CD4-positive, alpha-beta T cell treated with Interferon alpha-2 for 1 hour (primary cell): ENCODE data around the gene ASAP3.

Experiments
- DNase-seq, 2 donors: peaks; one replicate each; pipeline ENCODE4 v3.0.0-alpha.2; 2020 to 2022

ASAP3 gene

DNA sequence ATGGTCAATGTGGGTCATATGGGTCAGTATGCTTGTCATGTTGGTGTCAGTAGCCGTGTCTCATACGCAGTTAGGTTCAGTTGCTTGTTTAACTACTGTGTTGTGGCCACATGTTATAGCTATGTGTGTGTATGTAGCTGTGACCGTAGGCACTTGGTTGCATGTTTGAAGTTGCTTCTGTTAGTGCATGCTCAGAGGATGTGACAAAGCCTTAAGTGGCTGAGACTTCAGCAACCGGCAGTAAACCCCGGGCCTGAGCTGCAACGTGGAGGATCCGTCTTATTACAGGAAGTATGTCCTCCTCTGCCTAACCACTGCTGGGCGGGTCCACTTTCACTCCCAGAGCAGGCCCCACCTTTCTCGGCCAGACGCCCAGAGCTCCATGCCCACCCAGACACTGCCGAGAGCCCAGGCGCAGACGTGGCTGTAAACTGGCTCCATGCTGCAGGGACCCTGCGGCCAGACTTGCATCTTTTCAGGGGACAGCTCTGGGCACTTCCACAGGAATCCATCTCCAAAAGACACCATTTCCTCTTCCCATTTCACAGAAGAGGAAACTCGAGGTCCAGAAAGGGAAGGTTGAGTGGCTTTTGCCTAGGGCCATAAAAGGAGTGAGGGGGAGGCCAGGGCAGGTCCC is 61.6 kb downstream of the ASAP3 start:
- DNase-seq = peak; percentile 34 to 48

DNA sequence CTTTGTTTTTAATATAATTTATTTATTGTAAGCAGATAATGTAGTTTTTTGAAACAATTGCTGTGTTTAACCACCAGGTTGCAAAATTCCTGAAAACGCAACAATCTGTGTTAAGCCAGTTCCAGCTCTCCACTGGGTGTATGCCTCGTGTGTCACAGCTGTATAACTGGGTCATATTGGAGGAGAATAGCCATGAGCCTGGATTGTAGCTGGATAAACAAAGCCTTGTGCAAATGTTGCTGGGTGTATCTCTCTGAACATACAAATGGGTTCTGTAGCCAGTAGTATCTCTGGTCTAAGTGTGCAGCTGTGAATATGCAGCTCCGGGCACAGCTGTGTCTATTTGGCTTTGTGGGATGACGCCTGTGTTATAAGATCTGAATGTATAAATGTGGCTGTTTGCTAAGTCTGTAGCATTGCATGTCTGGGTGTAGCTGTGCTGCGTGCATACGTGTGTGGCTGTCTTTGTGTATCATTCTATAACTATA is 62.2 kb downstream of the ASAP3 start:
- DNase-seq = no peak

DNA sequence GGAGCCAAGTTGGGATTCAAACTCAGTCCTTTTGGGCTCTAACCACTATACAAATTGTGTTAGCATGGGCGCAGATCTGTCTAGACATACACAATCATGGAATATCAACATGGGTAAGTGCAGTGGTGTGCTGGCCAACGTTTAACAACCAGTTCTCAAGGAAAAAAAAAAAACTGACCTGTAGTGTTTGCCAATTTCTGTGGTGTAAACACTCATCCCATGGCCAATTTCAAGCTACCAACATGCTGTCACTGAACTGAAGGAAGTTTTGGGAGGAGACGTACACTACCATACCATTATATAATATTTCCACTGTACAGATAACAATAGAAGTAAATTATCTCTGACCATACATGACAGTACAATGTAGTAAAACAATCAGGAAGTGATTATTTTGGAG is 62.6 kb downstream of the ASAP3 start:
- DNase-seq = no peak

DNA sequence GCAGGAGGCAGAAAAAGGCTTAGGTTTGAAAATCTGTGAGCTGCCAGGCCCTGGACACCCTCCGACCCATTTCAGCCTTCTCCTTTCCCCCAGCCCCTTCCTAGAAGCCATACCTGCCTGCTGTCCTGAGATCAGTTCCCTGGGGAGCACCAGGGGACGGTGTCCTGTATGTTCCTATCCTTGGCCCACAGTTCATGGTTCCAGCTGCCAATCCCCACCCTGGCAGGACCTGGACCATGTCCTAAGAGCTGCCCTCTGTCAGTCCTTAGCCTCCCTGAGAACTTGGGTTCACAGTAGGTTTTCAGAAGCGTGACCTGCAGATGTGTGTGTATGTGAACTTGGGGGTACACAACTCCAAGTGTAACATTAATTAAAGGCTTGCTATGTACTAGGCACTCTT is 63.2 kb downstream of the ASAP3 start:
- DNase-seq = no peak

DNA sequence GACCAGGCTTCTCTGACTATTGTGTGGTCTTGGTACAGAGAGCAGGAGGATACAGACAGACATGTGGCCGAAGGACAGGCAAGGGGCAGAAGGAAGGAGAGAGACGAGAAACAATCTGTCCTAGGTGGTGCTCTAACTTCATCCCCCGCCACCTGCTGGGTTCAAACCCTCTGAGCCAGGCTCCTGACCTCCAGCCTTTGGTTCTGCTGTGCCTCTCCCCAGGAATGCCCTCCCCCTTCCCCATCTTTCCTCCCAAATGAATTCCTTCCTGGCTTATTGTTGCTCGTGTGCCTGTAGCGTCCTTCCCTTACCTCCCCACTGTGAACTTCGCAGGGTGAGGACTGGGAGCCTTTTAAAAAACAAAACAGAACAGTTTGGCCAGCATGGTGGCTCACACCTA is 64.8 kb downstream of the ASAP3 start:
- no peak for DNase-seq

DNA sequence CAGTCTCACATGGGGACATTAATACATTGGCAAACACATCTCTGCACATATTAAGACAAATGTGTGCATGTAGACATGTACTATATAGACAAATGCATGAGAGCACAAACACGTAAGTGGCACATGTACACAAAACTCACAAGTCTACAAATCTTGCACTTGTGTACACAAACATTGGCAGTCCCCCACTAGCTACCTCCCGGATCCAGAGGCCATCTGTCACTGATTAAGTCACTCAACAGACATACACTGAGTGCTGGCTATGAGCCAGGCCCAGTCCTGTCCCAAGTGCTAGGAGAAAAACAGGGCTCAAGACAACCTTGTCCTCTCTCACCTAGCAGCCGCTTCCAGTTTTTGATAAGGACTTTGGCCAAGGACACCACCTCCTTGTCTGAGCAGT is 66.4 kb downstream of the ASAP3 start:
- no peak for DNase-seq

DNA sequence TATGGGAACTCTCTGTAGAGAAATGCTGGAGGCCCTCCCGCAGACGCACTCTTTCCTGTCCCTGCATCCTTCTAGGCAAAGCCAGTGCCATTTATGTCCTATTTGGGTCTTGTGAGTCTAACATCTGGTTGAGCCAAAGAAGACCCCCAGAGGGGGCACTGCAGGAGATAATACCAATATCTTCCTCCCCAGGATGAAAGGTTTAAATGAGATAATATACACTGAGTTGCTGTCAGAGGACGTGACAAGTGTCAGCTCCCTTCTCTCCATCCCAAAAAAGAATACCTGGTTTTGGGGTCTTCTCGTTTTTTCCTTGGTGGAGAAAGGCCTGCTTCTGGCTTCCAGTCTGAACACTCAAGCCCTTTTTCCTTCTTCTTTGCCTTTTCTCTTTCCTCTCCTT is 67.0 kb downstream of the ASAP3 start:
- no peak for DNase-seq

DNA sequence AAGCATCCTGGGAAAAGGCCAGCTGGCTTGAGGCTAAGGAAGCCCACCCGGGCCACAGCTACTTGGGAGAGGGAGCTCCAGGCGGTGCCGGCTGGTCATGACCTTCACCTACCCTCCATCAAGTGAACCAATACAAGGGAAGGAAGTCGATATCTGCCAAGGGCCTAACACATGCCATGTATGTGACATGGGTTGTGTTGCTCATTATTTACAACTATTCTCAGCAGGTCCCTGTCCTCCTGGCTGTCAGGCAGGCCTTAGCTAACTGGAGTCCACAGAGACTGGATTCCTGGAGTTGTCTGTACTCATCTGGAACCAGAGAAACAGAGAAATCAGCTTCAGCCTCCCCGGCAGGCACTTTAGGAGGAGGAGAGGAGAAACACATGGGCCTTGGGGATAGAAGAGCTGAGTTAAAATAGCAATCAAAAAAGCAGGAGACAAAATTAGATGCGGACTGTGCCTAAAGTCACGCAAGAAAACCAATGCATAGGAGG is 75.1 kb downstream of the ASAP3 start:
- DNase-seq = no peak

DNA sequence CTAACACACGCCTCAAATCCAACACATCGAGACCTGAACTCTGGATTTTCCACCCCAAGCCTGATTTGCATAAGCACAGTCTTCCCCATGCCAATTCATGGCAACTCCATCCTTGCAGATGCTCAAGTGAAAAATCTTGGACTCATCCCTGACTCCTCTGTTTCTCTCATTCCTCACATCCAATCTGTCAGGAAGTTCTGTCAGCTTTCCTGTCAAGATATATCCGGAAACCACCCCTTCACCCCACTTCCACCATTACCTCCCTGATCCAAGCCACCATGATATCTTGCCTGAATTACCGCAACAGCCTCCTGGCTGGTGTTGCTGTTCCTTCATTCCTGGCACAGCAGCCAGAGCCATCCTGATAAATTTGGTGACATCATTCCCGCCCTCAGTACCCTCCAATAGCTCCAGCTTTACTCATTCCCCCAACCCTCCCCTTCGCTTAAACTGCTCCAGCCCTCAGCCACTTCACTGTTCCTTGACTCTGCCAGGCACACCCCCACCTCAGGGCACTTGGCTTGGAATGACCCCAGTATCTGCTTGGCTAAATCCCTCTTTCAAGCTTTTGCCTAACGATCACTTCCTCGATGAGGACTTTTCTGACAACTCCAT is 76.9 kb downstream of the ASAP3 start:
- no peak for DNase-seq

DNA sequence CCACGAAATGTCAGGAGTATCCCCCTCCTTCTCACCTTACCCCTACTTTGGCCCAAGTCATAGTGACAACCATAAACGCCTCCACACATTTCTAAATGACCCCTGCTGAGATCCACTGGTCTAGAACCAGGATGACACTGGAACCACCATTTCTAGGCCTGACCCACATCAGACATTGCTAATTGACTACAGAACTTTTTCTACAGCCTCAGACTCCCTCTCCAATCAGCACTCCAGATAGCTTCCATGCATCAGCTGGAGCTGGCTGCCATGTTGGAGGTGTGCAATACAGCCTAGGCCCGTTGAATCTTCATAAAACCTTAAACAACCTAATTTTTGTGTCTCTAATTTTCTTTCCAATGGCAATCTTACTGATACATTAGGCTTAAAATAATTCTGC is 78.0 kb downstream of the ASAP3 start:
- no peak for DNase-seq

DNA sequence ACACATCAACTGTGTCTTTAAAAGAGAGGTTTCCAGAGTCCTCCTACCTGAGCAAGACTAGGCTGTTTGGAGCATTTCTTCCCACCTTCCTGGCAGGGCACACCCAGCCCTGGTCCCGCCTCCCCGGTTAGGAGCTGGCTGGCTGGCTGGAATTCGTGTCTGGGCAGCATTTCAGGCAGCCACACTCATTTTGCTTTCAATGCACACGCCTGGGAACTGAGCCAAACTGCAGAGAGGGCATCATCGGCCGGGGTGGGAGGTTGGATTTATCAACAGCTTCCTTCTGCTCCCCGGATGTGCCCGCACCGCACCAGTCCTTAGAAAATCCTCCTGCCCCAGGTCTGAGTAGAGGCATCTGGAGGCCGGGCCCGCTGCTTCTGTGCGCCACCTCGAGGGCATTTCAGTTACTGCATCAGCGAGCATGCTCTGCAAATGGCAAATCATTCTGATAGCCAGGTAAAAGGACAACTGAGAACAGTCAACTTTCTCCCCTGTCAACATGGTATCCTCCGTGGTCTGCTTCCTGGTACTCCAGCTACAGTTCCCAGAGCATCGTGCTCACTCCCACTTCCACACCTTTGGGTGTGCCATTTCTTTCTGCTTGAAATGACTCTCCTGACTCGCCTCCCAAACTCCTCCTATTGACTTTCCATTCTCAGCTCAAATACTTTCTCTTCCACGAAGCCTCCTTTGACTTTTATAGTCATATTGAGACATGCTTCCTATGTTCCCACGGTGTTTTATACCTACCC is 80.1 kb downstream of the ASAP3 start:
- peak; percentile 70 to 79 for DNase-seq

DNA sequence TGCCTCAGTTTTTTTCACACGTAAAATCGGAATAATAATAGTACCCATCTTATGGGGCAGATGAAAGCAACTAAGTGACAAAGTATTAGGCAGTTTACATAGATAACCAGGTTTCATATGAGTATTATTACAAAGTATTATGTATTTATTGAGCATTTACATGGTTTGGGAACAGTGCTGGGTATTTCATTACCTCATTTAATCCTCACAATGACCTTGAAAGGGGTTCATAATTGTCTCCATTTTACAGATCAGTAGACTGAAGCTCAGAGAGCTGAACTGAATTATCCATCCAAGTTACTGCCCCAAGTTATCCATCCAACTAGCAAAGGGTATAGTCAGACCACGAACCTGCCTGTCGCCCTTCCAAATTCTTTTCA is 80.6 kb downstream of the ASAP3 start:
- no peak for DNase-seq

DNA sequence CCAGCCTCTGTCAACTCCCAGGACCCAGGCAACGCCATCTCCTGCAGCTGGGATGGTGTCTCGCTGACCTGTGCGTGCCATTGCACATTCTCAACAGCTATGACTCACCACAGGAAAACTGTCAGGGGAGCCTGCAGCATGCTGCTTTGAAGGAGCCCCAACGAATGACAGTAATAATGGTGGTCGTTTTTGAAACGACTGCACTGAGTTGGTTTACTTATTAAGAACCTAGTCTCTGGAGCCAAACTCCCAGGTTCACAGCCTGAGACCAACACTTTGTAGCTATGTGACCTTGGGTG is 81.0 kb downstream of the ASAP3 start:
- DNase-seq = no peak

DNA sequence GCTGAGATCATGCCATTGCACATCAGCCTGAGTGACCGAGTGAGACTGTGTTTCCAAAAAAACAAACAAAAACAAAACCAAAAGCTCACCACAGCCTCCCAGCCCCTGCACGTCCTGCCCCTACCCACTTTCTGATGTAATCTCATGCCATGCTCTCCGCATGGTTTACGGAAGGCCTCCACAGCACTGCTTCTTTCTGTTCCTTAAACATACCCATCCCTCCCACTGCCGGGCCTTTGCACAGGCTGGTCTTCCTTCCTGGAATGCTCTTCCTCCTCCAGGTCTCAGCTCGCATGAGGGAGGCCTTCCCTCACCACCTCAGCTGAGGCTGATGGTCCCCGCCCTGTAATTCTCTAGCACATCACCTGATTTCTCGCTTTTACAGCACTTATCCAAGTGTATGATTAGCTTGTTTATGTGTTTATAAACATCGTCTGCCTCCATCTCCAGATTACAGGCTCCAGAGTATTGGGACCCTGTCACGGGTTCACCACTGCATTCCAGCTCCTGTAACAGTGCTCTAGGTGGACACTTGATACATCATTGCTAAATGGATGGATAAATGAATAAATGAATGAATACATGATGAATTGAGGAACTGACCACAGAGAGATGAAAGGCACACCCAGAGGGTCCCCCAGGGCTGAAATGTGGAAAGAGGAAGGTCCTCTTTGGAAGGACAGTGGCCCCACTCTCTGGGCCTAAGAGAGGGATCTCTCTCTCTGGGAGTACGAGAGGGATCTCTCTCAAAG is 81.5 kb downstream of the ASAP3 start:
- DNase-seq = peak in 1 of 2 donors; percentile 15

DNA sequence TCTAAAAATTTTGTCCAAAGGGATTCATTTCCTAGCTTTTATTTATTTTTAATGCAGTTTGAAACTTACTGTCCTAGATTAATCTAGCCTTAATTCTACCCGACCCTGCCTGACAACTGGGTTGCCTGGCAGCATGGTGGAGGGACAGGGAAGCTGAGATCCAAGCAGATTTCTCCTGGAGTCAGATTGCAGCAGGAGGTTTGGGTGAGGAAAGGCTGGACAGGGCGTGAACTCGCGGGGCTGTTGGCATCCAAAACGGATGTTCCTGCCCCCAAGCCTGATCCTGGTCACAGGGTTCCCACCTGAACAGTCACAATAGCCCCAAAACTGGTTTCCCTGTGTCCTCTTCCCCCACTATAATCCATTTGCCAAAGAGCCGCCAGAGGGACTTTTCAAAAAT is 82.7 kb downstream of the ASAP3 start:
- no peak for DNase-seq

DNA sequence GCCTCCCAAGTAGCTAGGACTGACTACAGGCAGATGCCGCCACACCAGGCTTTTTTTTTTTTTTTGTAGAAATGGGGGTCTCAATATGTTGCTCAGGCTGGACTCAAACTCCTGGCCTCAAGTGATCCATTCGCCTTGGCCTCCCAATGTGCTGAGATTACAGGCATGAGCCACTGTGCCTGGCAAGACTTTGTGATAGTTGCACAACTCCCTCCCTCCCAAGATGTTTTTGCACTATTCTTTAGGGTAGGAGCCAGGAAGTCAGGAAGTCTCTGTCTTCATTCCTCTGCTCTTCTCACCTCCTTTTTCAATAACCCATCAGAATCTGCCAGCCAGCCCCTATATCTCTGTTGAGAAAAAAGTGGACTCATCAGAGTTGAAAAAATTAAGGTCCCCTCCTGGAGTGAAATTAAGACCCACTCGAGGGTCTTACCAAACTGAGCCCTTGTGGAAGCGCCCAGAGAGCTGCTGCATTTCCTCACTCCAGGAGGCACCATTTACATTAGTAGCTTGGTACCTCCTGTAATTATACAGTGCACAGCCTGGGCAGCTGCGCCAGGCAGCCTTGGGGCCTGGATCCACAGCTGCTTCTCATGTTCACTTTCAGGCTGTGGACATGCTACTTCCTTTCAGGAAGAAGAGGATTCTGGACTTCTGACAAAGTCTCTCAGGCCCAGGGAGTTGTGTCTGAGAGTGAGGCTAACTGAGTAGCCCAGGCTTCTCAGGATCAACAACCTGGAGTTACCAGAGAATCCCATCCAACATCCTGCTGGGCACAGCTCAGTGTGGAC is 83.5 kb downstream of the ASAP3 start:
- DNase-seq = no peak

DNA sequence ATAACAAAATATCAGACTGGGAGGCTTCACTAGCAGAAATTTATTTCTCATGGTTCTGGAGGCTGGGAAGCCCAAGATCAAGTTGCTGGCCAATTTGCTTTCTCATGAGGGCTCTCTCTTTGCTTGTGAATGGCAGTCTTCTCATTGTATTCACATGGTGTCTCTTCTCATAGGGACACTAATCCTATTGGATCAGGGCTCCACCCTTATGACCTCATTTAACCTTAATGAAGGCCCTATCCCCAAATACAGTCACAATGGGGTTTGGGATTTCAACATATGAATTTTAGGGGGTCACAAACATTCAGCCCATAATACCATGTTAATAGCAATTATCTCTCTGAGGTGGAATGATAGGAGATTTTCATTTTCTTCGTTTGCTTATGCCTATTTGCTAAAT is 84.8 kb downstream of the ASAP3 start:
- DNase-seq = no peak

DNA sequence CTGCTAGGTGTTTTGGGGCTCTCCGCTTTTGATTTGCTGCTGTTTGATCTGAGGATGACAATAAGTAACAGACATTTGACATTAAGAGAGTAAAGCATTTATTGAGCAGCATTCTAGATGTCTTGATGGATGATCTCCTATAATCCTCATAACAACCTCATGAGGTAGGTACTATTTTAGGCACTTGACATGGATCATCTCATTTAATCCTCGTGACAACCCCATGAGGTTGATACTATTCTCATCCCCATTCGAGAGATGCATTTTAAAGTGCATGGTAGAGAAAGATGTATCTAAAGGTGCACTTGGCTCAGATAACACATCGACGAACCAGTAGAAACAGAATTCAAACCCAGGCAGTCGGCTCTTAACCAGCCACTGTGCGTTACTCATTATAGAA is 86.1 kb downstream of the ASAP3 start:
- no peak for DNase-seq

DNA sequence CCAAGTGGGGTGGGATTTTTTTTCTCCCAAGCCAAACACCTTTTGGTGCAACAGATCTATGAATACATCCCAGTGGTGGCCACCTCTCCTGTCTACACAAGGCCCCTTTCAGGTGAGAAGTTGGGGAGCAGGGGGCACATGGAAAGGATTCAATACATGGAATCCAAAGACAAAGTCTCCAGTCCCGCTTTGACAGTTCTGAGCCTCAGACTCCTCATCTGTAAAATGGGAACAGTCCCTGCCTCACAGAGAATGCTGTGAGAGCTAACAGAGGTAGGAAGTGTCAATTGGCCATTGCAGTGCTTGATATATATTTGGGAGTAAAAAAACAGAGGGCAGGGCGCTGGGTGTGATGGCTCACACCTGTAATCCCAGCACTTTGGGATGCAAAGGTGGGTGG is 87.6 kb downstream of the ASAP3 start:
- DNase-seq = no peak

DNA sequence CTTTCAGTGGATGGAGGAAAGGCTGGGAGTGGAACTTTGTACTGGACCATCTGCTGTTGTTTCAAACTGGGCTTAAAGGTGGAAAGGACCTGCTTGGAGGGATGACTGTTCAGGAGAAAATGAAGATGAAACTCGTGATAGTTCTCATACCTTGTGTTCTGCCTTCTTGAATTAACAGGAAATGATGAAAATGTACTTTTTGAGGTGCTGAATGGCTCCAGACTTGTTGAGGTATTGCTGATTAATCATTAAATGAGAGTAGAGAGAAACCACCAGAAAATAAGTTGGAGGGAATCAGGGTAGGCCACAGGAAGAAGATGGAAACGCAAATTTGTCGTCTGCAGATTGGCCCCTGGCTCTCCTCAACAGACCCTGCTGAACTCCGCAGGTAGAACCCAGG is 88.1 kb downstream of the ASAP3 start:
- no peak for DNase-seq

DNA sequence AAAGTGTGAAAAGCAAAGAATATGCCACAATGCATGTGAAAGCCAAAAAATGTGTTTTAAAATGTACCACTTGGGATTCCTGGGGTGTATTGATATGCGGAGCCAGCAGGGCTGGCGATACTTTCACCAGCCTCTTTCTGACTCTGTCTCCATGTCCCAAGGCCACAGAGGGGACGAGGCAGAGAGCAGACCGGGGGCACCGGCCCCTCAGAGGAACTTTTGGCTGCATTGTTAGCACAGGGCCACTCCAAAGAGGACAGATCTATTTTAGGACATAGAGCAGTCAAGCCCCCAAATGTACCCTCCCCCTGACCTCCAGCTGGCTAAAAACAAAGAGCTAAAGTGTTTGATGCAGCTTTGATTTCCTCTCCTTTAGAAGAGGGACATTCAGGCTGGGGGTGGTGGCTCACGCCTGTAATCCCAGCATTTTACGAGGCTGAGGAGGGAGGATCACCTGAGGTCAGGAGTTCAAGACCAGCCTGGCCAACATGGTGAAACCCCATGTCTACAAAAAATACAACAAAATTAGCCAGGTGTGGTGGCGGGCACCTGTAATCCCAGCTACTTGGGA is 88.7 kb downstream of the ASAP3 start:
- DNase-seq = no peak

DNA sequence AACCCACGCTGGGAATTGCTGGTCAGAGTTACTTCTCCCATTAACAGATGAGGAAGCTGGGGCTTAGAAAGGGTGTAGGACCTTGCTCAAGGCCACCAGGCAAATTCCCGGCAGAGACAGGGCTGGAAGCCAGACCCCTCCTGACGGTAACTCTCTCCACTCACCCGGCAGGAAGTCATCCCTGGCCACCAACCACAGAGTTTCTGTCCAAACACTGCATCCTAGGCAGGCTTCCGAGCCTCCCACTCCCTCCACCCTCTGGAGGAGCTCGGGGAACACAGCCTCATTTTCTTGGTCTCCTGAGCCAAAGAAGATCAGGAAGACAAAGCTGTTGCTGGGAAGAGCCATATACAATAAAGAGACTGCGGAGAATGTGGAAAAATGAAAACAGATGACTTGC is 89.3 kb downstream of the ASAP3 start:
- no peak for DNase-seq
